ENCODE data around the gene BAIAP2.
A peak's percentile ranks its signal among the peaks of the same experiment; 100 is the strongest.

DNA sequence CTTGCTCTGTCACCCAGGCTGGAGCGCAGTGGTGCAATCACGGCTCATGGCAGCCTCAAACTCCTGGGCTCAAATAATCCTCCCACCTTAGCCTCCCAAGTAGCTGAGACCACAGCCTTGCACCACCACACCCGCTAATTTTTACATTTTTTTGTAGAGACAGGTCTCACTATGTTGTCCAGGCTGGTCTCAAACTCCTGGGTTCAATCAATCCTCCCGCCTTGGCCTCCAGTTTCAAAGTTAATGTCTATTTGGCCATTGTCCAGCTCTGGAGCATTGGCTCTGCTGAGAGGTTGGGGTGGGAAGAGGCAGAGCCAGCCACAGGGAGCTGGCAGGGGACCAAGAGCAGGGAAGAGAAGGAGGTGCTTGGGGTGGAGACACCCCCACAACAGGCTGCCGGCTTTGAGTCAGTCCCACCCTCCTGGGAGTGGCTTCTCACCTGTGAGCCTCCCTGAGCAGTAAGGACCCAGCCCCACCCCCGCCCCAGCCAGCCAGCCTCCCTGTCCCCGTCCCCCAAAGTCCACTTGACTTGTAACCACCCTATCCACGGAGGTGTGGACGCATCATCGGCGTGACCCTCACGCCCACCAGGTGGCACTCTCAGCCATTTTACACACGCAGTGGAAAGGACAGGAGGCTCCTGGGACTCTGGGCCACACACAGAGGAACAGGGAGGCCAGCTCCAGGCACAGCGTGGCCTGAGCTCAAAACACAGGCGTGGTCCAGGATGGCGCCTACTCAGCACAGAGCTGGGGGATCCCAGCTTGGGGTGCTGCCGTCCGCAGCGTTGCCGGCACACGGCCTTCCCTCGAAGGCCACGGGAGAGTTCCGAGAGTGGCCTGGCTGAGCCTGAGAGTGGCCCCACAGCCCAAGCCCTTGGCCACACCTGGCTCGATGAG is 107.6 kb downstream of the BAIAP2 start:
- TF ChIP-seq, protein P1, sequence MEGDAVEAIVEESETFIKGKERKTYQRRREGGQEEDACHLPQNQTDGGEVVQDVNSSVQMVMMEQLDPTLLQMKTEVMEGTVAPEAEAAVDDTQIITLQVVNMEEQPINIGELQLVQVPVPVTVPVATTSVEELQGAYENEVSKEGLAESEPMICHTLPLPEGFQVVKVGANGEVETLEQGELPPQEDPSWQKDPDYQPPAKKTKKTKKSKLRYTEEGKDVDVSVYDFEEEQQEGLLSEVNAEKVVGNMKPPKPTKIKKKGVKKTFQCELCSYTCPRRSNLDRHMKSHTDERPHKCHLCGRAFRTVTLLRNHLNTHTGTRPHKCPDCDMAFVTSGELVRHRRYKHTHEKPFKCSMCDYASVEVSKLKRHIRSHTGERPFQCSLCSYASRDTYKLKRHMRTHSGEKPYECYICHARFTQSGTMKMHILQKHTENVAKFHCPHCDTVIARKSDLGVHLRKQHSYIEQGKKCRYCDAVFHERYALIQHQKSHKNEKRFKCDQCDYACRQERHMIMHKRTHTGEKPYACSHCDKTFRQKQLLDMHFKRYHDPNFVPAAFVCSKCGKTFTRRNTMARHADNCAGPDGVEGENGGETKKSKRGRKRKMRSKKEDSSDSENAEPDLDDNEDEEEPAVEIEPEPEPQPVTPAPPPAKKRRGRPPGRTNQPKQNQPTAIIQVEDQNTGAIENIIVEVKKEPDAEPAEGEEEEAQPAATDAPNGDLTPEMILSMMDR (IDR thresholded peaks at IDR 0.05): peak; percentile 20 to 66 (median 38)
- TF ChIP-seq POLR2A (IDR thresholded peaks at IDR 0.05): no peak
- no peak for TF ChIP-seq POLR2AphosphoS5 (IDR thresholded peaks at IDR 0.05)

All from breast epithelium (tissue), 3 donors.